Stimulated activated CD4-positive, alpha-beta T cell treated with anti-CD3 and anti-CD28 coated beads, Interleukin-1b, Interleukin-23, amount 100 ng/mL, for 48 hours (primary cell): ENCODE data around the gene MAP3K14.

ENCODE experiments used
- DNase-seq: peaks from one replicate; pipeline ENCODE4 v3.0.0-alpha.2; 2020

MAP3K14 gene

GRCh38 chr17:45218895-45219661 is 97.7 kb downstream of the MAP3K14 start:
- DNase-seq: peak; percentile 83
